ENCODE data around the gene MT1F.
"Not testable (repeated sequence)": the region's sequence is repeated elsewhere in the genome, so short reads cannot be mapped to it uniquely, and the experiment has no call there.

DNA sequence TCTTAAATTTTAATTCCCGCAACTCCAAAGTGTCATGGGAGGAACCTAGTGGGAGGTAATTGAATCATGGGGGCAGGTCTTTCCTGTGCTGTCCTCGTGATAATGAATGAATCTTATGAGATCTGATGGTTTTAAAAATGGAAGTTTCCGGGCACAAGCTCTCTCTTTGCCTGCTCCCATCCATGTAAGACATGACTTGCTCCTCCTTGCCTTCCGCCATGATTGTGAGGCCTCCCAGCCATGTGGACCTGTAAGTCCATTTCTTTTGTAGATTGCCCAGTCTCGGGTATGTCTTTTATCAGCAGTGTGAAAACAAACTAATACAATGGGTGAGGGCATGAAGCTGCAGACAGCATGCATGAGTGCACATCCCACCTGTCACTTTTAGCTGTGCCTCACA lies 34.6 kb upstream of the MT1F start:
- TF ChIP-seq EZH2, EZH2phosphoT487 (IDR thresholded peaks at IDR 0.05): not testable (repeated sequence)
- TF ChIP-seq, protein P1, sequence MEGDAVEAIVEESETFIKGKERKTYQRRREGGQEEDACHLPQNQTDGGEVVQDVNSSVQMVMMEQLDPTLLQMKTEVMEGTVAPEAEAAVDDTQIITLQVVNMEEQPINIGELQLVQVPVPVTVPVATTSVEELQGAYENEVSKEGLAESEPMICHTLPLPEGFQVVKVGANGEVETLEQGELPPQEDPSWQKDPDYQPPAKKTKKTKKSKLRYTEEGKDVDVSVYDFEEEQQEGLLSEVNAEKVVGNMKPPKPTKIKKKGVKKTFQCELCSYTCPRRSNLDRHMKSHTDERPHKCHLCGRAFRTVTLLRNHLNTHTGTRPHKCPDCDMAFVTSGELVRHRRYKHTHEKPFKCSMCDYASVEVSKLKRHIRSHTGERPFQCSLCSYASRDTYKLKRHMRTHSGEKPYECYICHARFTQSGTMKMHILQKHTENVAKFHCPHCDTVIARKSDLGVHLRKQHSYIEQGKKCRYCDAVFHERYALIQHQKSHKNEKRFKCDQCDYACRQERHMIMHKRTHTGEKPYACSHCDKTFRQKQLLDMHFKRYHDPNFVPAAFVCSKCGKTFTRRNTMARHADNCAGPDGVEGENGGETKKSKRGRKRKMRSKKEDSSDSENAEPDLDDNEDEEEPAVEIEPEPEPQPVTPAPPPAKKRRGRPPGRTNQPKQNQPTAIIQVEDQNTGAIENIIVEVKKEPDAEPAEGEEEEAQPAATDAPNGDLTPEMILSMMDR (IDR thresholded peaks at IDR 0.05), result not testable (repeated sequence)

Data from neural progenitor cell (in vitro differentiated cells).